Parathyroid adenoma (tissue), 2 donors: Measurements from ENCODE around the gene IL7R.

Source experiments
- H2AFZ ChIP-seq: fragments of 300-600 bp; sonication (generic); one replicate; pipeline ENCODE4 v1.7.0; 2017; ENCODE audit warnings: antibody characterized with exemption, mild to moderate bottlenecking
- H3K27ac ChIP-seq: fragments of 300-600 bp; sonication (generic); one replicate; pipeline ENCODE4 v1.7.0; 2017
- H3K27me3 ChIP-seq: fragments of 300-600 bp; sonication (generic); one replicate; pipeline ENCODE4 v1.7.0; 2017; ENCODE audit warnings: low read length; ENCODE audit not compliant: control insufficient read depth, insufficient read depth
- H3K36me3 ChIP-seq: fragments of 300-600 bp; sonication (generic); one replicate; pipeline ENCODE4 v1.7.0; 2017; ENCODE audit warnings: low read length; ENCODE audit not compliant: control insufficient read depth, insufficient read depth
- H3K4me1 ChIP-seq: fragments of 300-600 bp; sonication (generic); one replicate; pipeline ENCODE4 v1.7.0; 2017; ENCODE audit warnings: control low read depth
- H3K4me2 ChIP-seq: fragments of 300-600 bp; sonication (generic); one replicate; pipeline ENCODE4 v1.7.0; 2017; ENCODE audit warnings: low read length
- H3K4me3 ChIP-seq: fragments of 300-600 bp; sonication (generic); one replicate; pipeline ENCODE4 v1.7.0; 2017; ENCODE audit warnings: low read depth, low read length
- H3K79me2 ChIP-seq: fragments of 300-600 bp; sonication (generic); one replicate; pipeline ENCODE4 v1.7.0; 2017; ENCODE audit warnings: control low read depth
- H3K9ac ChIP-seq: fragments of 300-600 bp; sonication (generic); one replicate; pipeline ENCODE4 v1.7.0; 2017; ENCODE audit warnings: mild to moderate bottlenecking
- H3K9me3 ChIP-seq: fragments of 300-600 bp; sonication (generic); one replicate; pipeline ENCODE4 v1.7.0; 2017; ENCODE audit warnings: low read length; ENCODE audit not compliant: control insufficient read depth
- CTCF ChIP-seq: fragments of 300-600 bp; sonication (generic); IDR thresholded peaks from one replicate; pipeline ENCODE4 v1.7.0; 2017; ENCODE audit warnings: antibody characterized with exemption, mild to moderate bottlenecking
- donor health status: primary hyperparathyroidism.

The IL7R gene

GRCh38 chr5:35826554-35826953 is 30.1 kb upstream of the IL7R start:
- Histone ChIP-seq H3K4me1 (peaks cover 9% of the 10 kb centered on the region), H3K79me2 (no peaks in the 10 kb centered on the region), H2AFZ (no peak overlapping the region), H3K27me3 (no peaks in the 10 kb centered on the region), H3K9ac (no peak overlapping the region), H3K36me3 (no peaks in the 10 kb centered on the region), H3K4me3 (no peak overlapping the region), H3K4me2 (no peak overlapping the region), H3K27ac (no peak overlapping the region), H3K9me3 (no peaks in the 10 kb centered on the region)
- TF ChIP-seq CTCF: no peak

GRCh38 chr5:35828082-35828598 is 28.6 kb upstream of the IL7R start:
- H2AFZ ChIP-seq: no peak overlapping the region
- TF ChIP-seq CTCF: no peak
- no peaks in the 10 kb centered on the region for H3K79me2 ChIP-seq
- H3K4me3 ChIP-seq: no peak overlapping the region
- no peak overlapping the region for H3K27ac ChIP-seq
- peaks cover 13% of the 10 kb centered on the region for H3K4me1 ChIP-seq
- no peak overlapping the region for H3K4me2 ChIP-seq
- H3K27me3 ChIP-seq: no peaks in the 10 kb centered on the region
- no peak overlapping the region for H3K9ac ChIP-seq
- no peaks in the 10 kb centered on the region for H3K9me3 ChIP-seq
- no peaks in the 10 kb centered on the region for H3K36me3 ChIP-seq

- Histone ChIP-seq H2AFZ (no peak overlapping the region), H3K4me2 (no peak overlapping the region), H3K27me3 (no peaks in the 10 kb centered on the region), H3K27ac (no peak overlapping the region), H3K36me3 (no peaks in the 10 kb centered on the region), H3K79me2 (no peaks in the 10 kb centered on the region), H3K4me1 (peaks cover 13% of the 10 kb centered on the region), H3K9ac (no peak overlapping the region), H3K9me3 (no peaks in the 10 kb centered on the region), H3K4me3 (no peak overlapping the region)
- no peak for TF ChIP-seq CTCF
These were observed 26.1 kb upstream of the IL7R start for GRCh38 chr5:35830587-35830986.

- Histone ChIP-seq H2AFZ (no peak overlapping the region), H3K9ac (no peak overlapping the region), H3K4me1 (peaks cover 13% of the 10 kb centered on the region), H3K27me3 (no peaks in the 10 kb centered on the region), H3K9me3 (no peaks in the 10 kb centered on the region), H3K4me2 (no peak overlapping the region), H3K4me3 (no peak overlapping the region), H3K79me2 (no peaks in the 10 kb centered on the region), H3K36me3 (no peaks in the 10 kb centered on the region), H3K27ac (no peak overlapping the region)
- no peak for TF ChIP-seq CTCF
These were observed 23.9 kb upstream of the IL7R start for GRCh38 chr5:35832762-35833161.

GRCh38 chr5:35833224-35833623 is 23.5 kb upstream of the IL7R start:
- Histone ChIP-seq H3K9me3 (no peaks in the 10 kb centered on the region), H3K27ac (no peak overlapping the region), H3K4me3 (no peak overlapping the region), H3K4me2 (no peak overlapping the region), H3K27me3 (no peaks in the 10 kb centered on the region), H3K79me2 (no peaks in the 10 kb centered on the region), H3K36me3 (no peaks in the 10 kb centered on the region), H3K4me1 (peaks cover 13% of the 10 kb centered on the region), H3K9ac (no peak overlapping the region), H2AFZ (no peak overlapping the region)
- TF ChIP-seq CTCF: no peak
